ENCODE measurements around the gene MINDY4.

The MINDY4 gene

GRCh38 chr7:30743371-30744074 lies 27.7 kb upstream of the MINDY4 start:
- no peak for DNase-seq

GRCh38 chr7:30744075-30744417 lies 27.2 kb upstream of the MINDY4 start:
- no peak for DNase-seq

GRCh38 chr7:30745261-30745941 lies 25.8 kb upstream of the MINDY4 start:
- DNase-seq, result no peak

- no peak for DNase-seq
Observed at GRCh38 chr7:30750010-30750409, 21.2 kb upstream of the MINDY4 start.

- no peak for DNase-seq
Observed at GRCh38 chr7:30750683-30751650, 20.2 kb upstream of the MINDY4 start.

GRCh38 chr7:30751696-30752273 lies 19.4 kb upstream of the MINDY4 start, which contains the start of gene INMT:
Gene INMT, plus strand, starts transcription at chr7:30752135. Its CDS starts 16 bp downstream, at chr7:30752151.
- DNase-seq, result no peak

GRCh38 chr7:30752484-30752883 lies 18.7 kb upstream of the MINDY4 start:
- DNase-seq, result no peak

- DNase-seq, result no peak
Observed at GRCh38 chr7:30752979-30753378, 18.2 kb upstream of the MINDY4 start.

GRCh38 chr7:30754315-30754877 lies 16.8 kb upstream of the MINDY4 start:
- no peak for DNase-seq

GRCh38 chr7:30755384-30756154 lies 15.6 kb upstream of the MINDY4 start:
- no peak for DNase-seq

- no peak for DNase-seq
Observed at GRCh38 chr7:30757342-30757692, 13.9 kb upstream of the MINDY4 start.

- no peak for DNase-seq
Observed at GRCh38 chr7:30760514-30761213, 10.6 kb upstream of the MINDY4 start.

GRCh38 chr7:30761214-30762156 lies 9.7 kb upstream of the MINDY4 start:
- DNase-seq, result no peak

- DNase-seq, result no peak
Observed at GRCh38 chr7:30764030-30764975, 6.9 kb upstream of the MINDY4 start.

- DNase-seq, result no peak
Observed at GRCh38 chr7:30765408-30765807, 5.8 kb upstream of the MINDY4 start.

- DNase-seq, result no peak
Observed at GRCh38 chr7:30770845-30771173, 408 bp upstream of the MINDY4 start.

- no peak for DNase-seq
Observed at GRCh38 chr7:30771880-30772425, 736 bp downstream of the MINDY4 start.

GRCh38 chr7:30772984-30773383 lies 1.8 kb downstream of the MINDY4 start:
- no peak for DNase-seq

- no peak for DNase-seq
Observed at GRCh38 chr7:30775992-30776391, 4.8 kb downstream of the MINDY4 start.

Data from activated gamma-delta T cell (primary cell).